Measurements from ENCODE around the gene VASH1. TPM values are rescaled to one million over a fixed set of nuclear protein-coding genes. Genes with fewer than 3 reads are reported as not detected.

VASH1 gene
- total RNA-seq, 2 experiments from 2014 or later: 1.7 to 2.2 TPM

DNA sequence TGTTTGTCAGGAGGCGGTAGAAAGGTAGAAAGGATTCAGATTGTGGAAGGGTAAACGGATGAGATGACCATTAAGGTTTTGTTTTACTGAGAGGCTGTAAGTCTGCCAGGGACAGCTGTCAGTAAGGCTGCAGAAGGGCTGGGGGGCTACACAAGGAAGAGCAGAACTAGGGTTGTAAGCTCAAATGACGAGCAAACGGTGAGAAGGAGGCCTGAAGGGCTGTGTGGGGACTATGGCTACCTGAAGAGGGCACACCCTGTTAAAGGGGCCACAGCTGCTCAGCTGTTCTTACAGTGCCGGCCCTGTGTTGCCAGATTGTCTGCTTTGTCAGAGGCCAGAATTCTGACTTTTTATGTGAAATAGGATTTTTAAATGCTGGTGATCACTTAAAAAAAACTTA is 19.1 kb downstream of the VASH1 start:
- Mint-ChIP-seq H3K4me1 (ENCODE audit: low read depth) (peaks cover 26% of the 10 kb centered on the region), H3K4me3 (no peak overlapping the region), H3K27ac (no peak overlapping the region), H3K27me3 (no peaks in the 10 kb centered on the region), H3K36me3 (ENCODE audit: low read depth) (peaks cover 1% of the 10 kb centered on the region), H3K9me3 (no peaks in the 10 kb centered on the region)
- no peak for TF ChIP-seq CTCF (IDR thresholded peaks at IDR 0.05)
- CTCF ChIA-PET: interaction anchor here (1.0 to 11.3 kb wide), 2 partner anchors 26 to 70 kb away, joined by 3 to 116 read pairs; no protein-coding TSS in a partner anchor
- DNase-seq: no peak
- POLR2A ChIA-PET: interaction anchor here (0.7 to 1.3 kb wide), 3 partner anchors 10 to 36 kb away, joined by 3 to 4 read pairs (median 3); no protein-coding TSS in a partner anchor
- intact Hi-C loops (cut with micrococcal nuclease): loop anchor here (10.0 kb wide), 1 partner anchor 66 kb away; no protein-coding TSS in a partner anchor
- no peak for ATAC-seq

DNA sequence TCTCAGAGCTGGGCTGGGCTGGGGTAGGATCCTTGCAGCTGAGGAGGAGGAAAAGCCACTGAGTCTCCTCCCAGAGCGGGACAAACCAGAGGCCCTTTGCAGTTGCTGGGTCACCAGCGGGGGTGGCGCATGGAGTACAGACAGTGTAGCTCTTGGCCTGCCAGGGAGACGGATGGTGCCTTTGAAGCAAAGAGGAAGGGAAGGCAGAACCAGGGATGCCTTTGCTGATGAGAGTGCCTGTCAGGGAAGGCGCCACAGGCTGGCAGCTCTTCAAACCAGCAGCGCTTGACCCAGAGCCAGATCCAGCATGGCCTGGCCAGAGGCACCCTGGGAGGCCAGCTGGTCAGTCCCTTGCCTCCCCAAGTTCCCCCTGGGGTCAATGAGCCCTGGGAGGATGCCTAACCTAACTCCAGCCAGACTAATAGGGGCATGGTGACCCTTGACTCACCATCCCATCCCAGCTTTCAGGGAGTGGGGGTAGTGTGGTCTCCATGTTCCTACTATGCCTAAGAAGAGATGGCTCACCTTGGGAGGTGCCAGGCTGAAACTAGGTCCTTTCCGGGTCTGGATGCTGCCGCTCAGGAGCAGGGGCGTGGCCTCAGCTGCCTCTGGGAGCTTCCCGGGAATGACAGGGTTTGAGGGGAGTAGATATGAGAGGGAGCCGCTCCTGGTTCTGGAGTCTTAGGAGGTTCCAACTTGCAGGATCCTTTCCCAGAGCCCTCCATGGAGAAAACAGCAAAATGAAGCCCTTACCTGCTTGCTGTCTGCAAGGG is 19.8 kb downstream of the VASH1 start:
- no peak for ATAC-seq
- ChIA-PET POLR2A (interaction anchor here (0.7 to 1.3 kb wide), 3 partner anchors 11 to 36 kb away, joined by 3 to 4 read pairs (median 3); no protein-coding TSS in a partner anchor), CTCF (interaction anchor here (11.3 kb wide), 1 partner anchor 70 kb away, joined by 116 read pairs; no protein-coding TSS in a partner anchor)
- peak overlapping the region; percentile 82 for H3K27ac Mint-ChIP-seq
- H3K4me1 Mint-ChIP-seq (ENCODE audit: low read depth): peaks cover 26% of the 10 kb centered on the region
- intact Hi-C loops (cut with micrococcal nuclease): loop anchor here (10.0 kb wide), 1 partner anchor 66 kb away; no protein-coding TSS in a partner anchor
- H3K36me3 Mint-ChIP-seq (ENCODE audit: low read depth): peaks cover 1% of the 10 kb centered on the region
- H3K9me3 Mint-ChIP-seq: no peaks in the 10 kb centered on the region
- no peak overlapping the region for H3K4me3 Mint-ChIP-seq
- DNase-seq: no peak
- H3K27me3 Mint-ChIP-seq: no peaks in the 10 kb centered on the region
- no peak for TF ChIP-seq CTCF (IDR thresholded peaks at IDR 0.05)

- no peak overlapping the region for H3K4me3 Mint-ChIP-seq
- peaks cover 26% of the 10 kb centered on the region for H3K4me1 Mint-ChIP-seq (ENCODE audit: low read depth)
- intact Hi-C loops (cut with micrococcal nuclease): loop anchor here (10.0 kb wide), 1 partner anchor 67 kb away; no protein-coding TSS in a partner anchor
- POLR2A ChIA-PET: no interaction called here
- peak; percentile 63 for ATAC-seq
- no peak for TF ChIP-seq CTCF (IDR thresholded peaks at IDR 0.05)
- H3K9me3 Mint-ChIP-seq: no peaks in the 10 kb centered on the region
- peaks cover 3% of the 10 kb centered on the region for H3K36me3 Mint-ChIP-seq (ENCODE audit: low read depth)
- CTCF ChIA-PET: interaction anchor here (11.3 kb wide), 1 partner anchor 71 kb away, joined by 116 read pairs; no protein-coding TSS in a partner anchor
- no peaks in the 10 kb centered on the region for H3K27me3 Mint-ChIP-seq
- peak; percentile 43 for DNase-seq
- H3K27ac Mint-ChIP-seq: peak overlapping the region; percentile 82
Observed at GRCh38 chr14:76781648-76782051, 20.4 kb downstream of the VASH1 start.

GRCh38 chr14:76782115-76782884 is 21.0 kb downstream of the VASH1 start:
- ChIA-PET POLR2A (interaction anchor here (1.7 kb wide), 2 partner anchors 11 to 31 kb away, joined by 5 to 6 read pairs; partner anchors contain the start of gene ANGEL1), CTCF (interaction anchor here (4.1 to 11.3 kb wide), 2 partner anchors 12 to 72 kb away, joined by 51 to 116 read pairs; no protein-coding TSS in a partner anchor)
- DNase-seq (no peak), ATAC-seq (no peak)
- TF ChIP-seq CTCF (IDR thresholded peaks at IDR 0.05): no peak
- no peaks in the 10 kb centered on the region for H3K9me3 Mint-ChIP-seq
- no peak overlapping the region for H3K4me3 Mint-ChIP-seq
- H3K27me3 Mint-ChIP-seq: no peaks in the 10 kb centered on the region
- peak overlapping the region; percentile 82 for H3K27ac Mint-ChIP-seq
- H3K36me3 Mint-ChIP-seq (ENCODE audit: low read depth): peaks cover 5% of the 10 kb centered on the region
- intact Hi-C loops (cut with micrococcal nuclease): loop anchor here (10.0 kb wide), 1 partner anchor 67 kb away; no protein-coding TSS in a partner anchor
- H3K4me1 Mint-ChIP-seq (ENCODE audit: low read depth): peaks cover 26% of the 10 kb centered on the region

Measured in activated CD8-positive, alpha-beta T cell treated with anti-CD3 and anti-CD28 coated beads for 36 hours (primary cell).